GM18873 (cell line): ENCODE measurements around the gene FLVCR1.
"Not testable (repeated sequence)": the region's sequence is repeated elsewhere in the genome, so short reads cannot be mapped to it uniquely, and the experiment has no call there.

ENCODE experiments used
- ATAC-seq: cut with Tn5 transposase; IDR thresholded peaks from one replicate; pipeline ENCODE4 v1.9.1; 2021; ENCODE audit warnings: mild to moderate bottlenecking, moderate library complexity, moderate number of reproducible peaks; ENCODE audit not compliant: unreplicated experiment, low FRiP score

The FLVCR1 gene

DNA sequence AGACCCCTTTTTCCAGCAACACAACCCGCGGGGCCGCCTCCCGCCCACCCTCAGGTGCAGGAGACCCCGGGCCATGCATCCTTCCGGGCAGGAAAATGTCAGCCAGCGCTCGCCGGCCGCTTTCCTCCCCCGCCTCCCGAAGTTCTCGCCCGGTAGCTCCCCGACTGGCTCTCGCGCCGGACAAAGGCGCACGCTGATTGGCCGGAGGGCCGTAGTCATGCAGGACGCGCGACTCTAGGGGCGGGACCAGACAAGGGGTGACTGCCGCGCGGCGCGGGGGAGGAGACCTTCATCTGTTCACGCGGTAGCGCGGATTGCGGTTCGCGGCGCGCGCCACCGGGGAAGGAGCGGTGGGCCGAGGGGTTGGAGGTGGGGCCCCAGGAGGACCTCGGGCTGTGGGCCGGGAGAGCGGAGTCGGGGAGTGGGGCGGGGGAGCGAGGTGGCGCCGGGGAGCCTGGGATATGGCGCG lies at the start of gene FLVCR1:
FLVCR1 (plus strand) TSS at position 284 of the 469 bp plus-strand sequence; CDS start at position 462, 178 bp downstream.
- peak; percentile 73 for ATAC-seq

GRCh38 chr1:212814537-212815334 lies 43.3 kb upstream of the FLVCR1 start:
- no peak for ATAC-seq

GRCh38 chr1:212816567-212817278 lies 41.4 kb upstream of the FLVCR1 start:
- ATAC-seq = no peak

GRCh38 chr1:212819726-212820125 lies 38.3 kb upstream of the FLVCR1 start:
- peak; percentile 71 for ATAC-seq

DNA sequence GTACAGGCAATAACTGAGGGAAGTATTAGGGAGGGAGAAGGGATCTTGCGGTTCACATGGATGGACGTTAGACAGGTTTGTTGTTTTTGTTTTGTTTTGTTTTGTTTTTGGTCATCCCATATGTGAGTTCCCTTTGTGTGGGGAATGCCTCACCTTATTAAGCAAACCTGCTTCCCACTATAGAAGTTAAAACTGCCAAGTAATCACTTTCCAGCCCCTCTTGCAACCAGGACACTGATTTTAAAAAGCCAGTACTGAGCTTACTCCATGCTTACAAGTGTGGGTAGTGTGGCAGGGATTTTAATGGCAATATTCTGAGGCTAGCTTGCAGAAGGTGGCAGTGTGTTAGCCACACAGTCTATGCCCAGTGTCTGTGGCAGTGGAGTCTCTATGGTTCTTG lies 37.1 kb upstream of the FLVCR1 start:
- no peak for ATAC-seq

GRCh38 chr1:212822956-212823355 lies 35.1 kb upstream of the FLVCR1 start:
- no peak for ATAC-seq

GRCh38 chr1:212824201-212824600 lies 33.9 kb upstream of the FLVCR1 start:
- no peak for ATAC-seq

- no peak for ATAC-seq
Measured at GRCh38 chr1:212825798-212826452, 32.1 kb upstream of the FLVCR1 start.

DNA sequence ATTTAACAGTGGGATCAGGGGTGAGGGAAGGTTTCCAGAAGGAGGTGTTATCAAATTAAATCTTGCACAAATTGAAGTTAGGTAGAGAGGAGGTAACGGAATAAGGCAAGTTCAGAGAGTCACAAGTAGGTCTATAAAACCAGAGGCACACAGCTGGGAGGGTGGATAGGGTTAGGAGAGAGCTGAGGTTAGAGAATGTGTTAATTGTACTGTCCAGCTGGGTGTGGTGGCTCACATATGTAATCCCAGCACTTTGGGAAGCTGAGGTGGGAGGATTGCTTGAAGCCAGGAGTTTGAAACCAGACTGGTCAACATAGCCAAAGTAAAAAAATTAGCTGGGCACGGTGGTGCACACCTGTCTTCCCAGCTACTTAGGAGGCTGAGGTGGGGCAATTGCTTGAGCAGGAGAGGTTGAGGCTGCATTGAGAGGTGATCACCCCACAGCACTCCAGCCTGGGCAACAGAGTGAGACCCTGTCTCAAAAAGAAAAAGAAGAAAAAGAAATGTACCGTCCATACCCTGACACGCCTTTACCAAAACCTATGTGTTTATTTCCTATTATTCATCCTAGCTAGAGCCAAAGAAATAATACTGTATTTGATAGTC lies 30.8 kb upstream of the FLVCR1 start:
- no peak for ATAC-seq

DNA sequence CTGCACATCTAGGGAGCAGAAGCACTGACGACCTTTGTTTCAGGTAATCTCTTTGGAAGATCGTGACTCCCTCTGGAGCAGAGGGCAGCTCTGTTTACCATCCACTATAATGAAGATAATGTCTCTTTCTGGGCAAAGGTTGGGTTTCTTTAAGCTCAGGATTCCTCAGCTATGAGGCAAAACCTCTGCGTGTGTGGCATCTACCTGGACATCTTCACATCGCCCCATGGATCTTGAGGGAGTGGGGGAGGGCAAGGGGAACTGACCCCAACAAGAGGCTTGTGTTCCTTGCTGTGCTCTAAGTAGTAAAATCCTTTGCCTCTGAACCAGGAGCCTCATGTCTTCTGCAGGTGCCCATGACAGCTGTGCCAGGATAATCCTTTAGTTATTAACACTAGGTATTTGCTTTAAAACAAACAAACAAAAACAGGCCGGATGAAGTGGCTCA lies 30.2 kb upstream of the FLVCR1 start:
- no peak for ATAC-seq

GRCh38 chr1:212828395-212828794 lies 29.7 kb upstream of the FLVCR1 start:
- ATAC-seq = no peak

- peak; percentile 56 for ATAC-seq
Measured at GRCh38 chr1:212833211-212834207, 24.6 kb upstream of the FLVCR1 start.

- no peak for ATAC-seq
Measured at GRCh38 chr1:212838145-212838544, 19.9 kb upstream of the FLVCR1 start.

DNA sequence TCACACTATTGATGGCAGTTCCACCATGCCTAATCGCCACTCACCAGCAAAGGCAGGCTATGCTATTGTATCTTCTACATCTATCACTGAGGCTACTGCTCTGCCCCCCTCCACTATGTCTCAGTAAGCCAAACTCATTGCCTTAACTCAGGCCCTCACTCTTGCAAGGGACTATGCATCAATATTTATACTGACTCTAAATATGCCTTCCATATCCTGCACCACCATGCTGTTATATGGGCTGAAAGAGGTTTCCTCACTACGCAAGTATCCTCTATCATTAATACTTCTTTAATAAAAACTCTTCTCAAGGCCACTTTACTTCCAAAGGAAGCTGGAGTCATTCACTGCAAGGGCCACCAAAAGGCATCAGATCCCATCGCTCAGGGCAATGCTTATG lies 13.6 kb upstream of the FLVCR1 start:
- not testable (repeated sequence) for ATAC-seq

DNA sequence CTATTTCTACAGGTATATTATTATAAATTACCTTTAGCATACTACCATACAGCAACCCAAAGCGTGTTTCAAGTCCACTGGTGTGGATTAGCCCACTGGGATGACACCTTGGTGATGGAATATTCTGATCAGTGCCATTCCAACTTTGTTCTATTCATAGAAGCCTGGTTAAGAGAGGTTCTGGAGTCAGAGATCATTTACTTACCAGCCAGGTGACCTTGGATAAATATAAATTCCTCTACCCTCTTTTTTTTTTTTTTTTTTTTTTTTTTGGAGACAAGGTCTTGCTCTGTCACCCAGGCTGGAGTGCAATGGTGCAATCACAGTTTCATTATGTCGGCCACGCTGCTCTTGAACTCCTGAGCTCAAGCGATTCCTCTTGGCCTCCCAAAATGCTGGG lies 10.5 kb upstream of the FLVCR1 start, which contains the start of gene SPATA45:
SPATA45 (minus strand) TSS at position 101 of the 400 bp plus-strand sequence. CDS start 11,500 bp downstream, outside the sequence.
- ATAC-seq = no peak

DNA sequence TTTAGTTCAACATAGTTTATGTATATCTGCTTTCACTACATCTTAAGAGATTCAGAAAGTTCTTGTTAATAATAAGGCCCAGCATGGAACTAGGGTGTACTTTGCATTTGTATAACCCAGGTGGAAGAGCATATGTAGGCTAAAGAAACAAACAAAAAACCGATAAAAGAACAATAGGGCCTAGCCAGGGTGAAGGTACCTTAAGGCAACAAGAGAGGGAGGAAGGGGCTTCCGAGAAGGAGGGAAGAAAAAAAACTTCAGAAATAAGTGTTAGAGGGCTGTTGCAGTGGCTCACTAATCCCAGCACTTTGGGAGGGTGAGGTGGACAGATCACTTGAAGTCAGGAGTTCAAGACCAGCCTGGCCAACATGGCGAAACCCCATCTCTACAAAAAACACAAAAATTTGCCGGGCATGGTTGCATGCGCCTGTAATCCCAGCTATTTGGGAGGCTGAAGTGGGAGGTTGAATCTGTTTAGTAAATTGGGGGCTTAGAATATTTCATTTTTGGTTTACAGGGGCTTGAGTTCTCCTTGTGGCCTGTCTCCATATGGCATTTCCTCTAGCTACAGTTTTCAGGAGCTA lies 5.9 kb upstream of the FLVCR1 start:
- ATAC-seq = no peak

- no peak for ATAC-seq
Measured at GRCh38 chr1:212853658-212854057, 4.4 kb upstream of the FLVCR1 start.

DNA sequence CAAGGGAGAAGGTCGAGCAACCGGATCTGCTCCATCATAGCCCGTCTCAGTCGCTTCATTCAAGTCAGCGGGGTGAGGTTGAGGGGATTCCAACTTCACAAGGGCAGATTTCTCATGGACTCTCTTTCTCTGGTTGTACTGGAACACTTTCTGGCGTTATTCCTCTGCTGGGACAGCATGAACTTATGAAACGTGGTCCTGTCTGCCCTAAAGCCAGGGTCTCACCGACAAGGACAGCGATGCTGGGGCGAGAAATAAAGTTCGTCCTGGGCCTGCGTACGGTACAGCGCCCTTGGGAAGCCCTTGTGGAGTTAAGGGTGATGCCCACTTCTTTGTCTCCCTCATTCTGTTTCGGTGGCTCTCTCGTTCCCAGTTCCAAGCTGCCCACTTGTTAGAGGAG lies 1.3 kb upstream of the FLVCR1 start:
- no peak for ATAC-seq
